Astrocyte (in vitro differentiated cells and primary cell): ENCODE data around the gene NEB. TPM values are rescaled to one million over a fixed set of nuclear protein-coding genes. Genes with fewer than 3 reads are reported as not detected.

ENCODE experiments used
- DNase-seq: peaks from one replicate; pipeline ENCODE4 v3.0.0-alpha.2; 2010; ENCODE audit warnings: low read depth
- FAIRE-seq: peaks from 2 replicates; lab custom pipeline; 2011; peaks lifted over from hg19 to GRCh38; lab: Jason Lieb, UNC
- H2AFZ ChIP-seq: 2 replicates; pipeline ENCODE4 v1.6.0; 2012; ENCODE audit warnings: low read depth, low read length, inconsistent platforms
- H3K27ac ChIP-seq: 2 replicates; pipeline ENCODE4 v1.5.1; 2011; ENCODE audit warnings: low read depth, low read length, inconsistent platforms
- H3K27me3 ChIP-seq: 2 replicates; pipeline ENCODE4 v1.6.0; 2011; ENCODE audit warnings: low read length, inconsistent platforms; ENCODE audit not compliant: insufficient read depth
- H3K36me3 ChIP-seq: 2 replicates; pipeline ENCODE4 v1.5.1; 2011; ENCODE audit warnings: low read length, inconsistent platforms; ENCODE audit not compliant: insufficient read depth
- H3K4me1 ChIP-seq: 2 replicates; pipeline ENCODE4 v1.5.1; 2011; ENCODE audit warnings: low read length, inconsistent platforms; ENCODE audit not compliant: insufficient read depth
- H3K4me2 ChIP-seq: 2 replicates; pipeline ENCODE4 v1.6.0; 2012; ENCODE audit warnings: low read length, inconsistent platforms
- H3K4me3 ChIP-seq: 2 replicates; pipeline ENCODE4 v1.5.1; 2011; ENCODE audit warnings: low read depth, mild to moderate bottlenecking, low read length, inconsistent platforms; ENCODE audit not compliant: insufficient read depth
- H3K79me2 ChIP-seq: 2 replicates; pipeline ENCODE4 v1.6.0; 2012; ENCODE audit warnings: mild to moderate bottlenecking, low read length, inconsistent platforms; ENCODE audit not compliant: insufficient read depth
- H3K9ac ChIP-seq: 2 replicates; pipeline ENCODE4 v1.6.0; 2012; ENCODE audit warnings: mild to moderate bottlenecking, low read length, inconsistent platforms
- H3K9me3 ChIP-seq: 2 replicates; pipeline ENCODE4 v1.5.1; 2012; ENCODE audit warnings: low read depth, mild to moderate bottlenecking, low read length, inconsistent platforms; ENCODE audit not compliant: insufficient read depth
- H4K20me1 ChIP-seq: 2 replicates; pipeline ENCODE4 v1.6.0; 2012; ENCODE audit warnings: low read length, inconsistent platforms; ENCODE audit not compliant: insufficient read depth
- H3K27ac Mint-ChIP-seq: one replicate; pipeline ENCODE4 v1.8.0; 2021; ENCODE audit warnings: mild to moderate bottlenecking, mixed read lengths; ENCODE audit not compliant: unreplicated experiment
- H3K27me3 Mint-ChIP-seq: one replicate; pipeline ENCODE4 v1.8.0; 2021; ENCODE audit warnings: low read depth, mixed read lengths; ENCODE audit not compliant: unreplicated experiment
- H3K36me3 Mint-ChIP-seq: one replicate; pipeline ENCODE4 v1.8.0; 2021; ENCODE audit warnings: low read depth, mixed read lengths; ENCODE audit not compliant: unreplicated experiment
- H3K4me1 Mint-ChIP-seq: one replicate; pipeline ENCODE4 v1.8.0; 2021; ENCODE audit warnings: low read depth, mixed read lengths; ENCODE audit not compliant: unreplicated experiment
- H3K4me3 Mint-ChIP-seq: one replicate; pipeline ENCODE4 v1.8.0; 2021; ENCODE audit warnings: mild to moderate bottlenecking, moderate library complexity, mixed read lengths; ENCODE audit not compliant: unreplicated experiment
- H3K9me3 Mint-ChIP-seq: one replicate; pipeline ENCODE4 v1.8.0; 2021; ENCODE audit warnings: mild to moderate bottlenecking, mixed read lengths; ENCODE audit not compliant: unreplicated experiment
- CTCF ChIP-seq: IDR thresholded peaks from 2 replicates; pipeline ENCODE4 v1.5.1; 2011; ENCODE audit warnings: low read depth, mild to moderate bottlenecking, inconsistent platforms, low read length, moderate library complexity; ENCODE audit not compliant: insufficient read depth
- EZH2 ChIP-seq: IDR thresholded peaks from 2 replicates; pipeline ENCODE4 v1.6.1; 2012; ENCODE audit warnings: mild to moderate bottlenecking, low read length, inconsistent platforms; ENCODE audit not compliant: insufficient read depth
- total RNA-seq: library from RNA; stranded (reverse); gene quantifications from 2 replicates; pipeline ENCODE4 v1.2.1, GENCODE V29; 2021

Gene NEB
- total RNA-seq, 1 donor from 2014 or later = 0.82 TPM

- Histone ChIP-seq H3K4me2 (no peak overlapping the region), H3K27me3 (no peaks in the 10 kb centered on the region), H4K20me1 (no peaks in the 10 kb centered on the region), H3K9ac (no peak overlapping the region), H2AFZ (no peak overlapping the region), H3K4me3 (no peak overlapping the region), H3K27ac (no peak overlapping the region), H3K79me2 (no peaks in the 10 kb centered on the region), H3K9me3 (no peaks in the 10 kb centered on the region), H3K4me1 (peaks cover 17% of the 10 kb centered on the region), H3K36me3 (peaks cover 3% of the 10 kb centered on the region)
- H3K27me3 Mint-ChIP-seq = no peaks in the 10 kb centered on the region
- H3K4me3 Mint-ChIP-seq = no peak overlapping the region
- peaks cover 8% of the 10 kb centered on the region for H3K4me1 Mint-ChIP-seq
- peaks cover 14% of the 10 kb centered on the region for H3K36me3 Mint-ChIP-seq
- FAIRE-seq (no peak), DNase-seq (peak; percentile 64)
- no peaks in the 10 kb centered on the region for H3K9me3 Mint-ChIP-seq
- TF ChIP-seq EZH2 (no peak), CTCF (no peak)
- no peak overlapping the region for H3K27ac Mint-ChIP-seq
Measured at GRCh38 chr2:151771599-151772358, 37.5 kb upstream of the NEB start.

GRCh38 chr2:151770995-151771394 lies 36.7 kb upstream of the NEB start:
- Mint-ChIP-seq H3K4me3 (no peak overlapping the region), H3K27me3 (no peaks in the 10 kb centered on the region), H3K36me3 (peaks cover 6% of the 10 kb centered on the region), H3K27ac (no peak overlapping the region), H3K4me1 (peaks cover 10% of the 10 kb centered on the region), H3K9me3 (no peaks in the 10 kb centered on the region)
- Histone ChIP-seq H3K36me3 (no peaks in the 10 kb centered on the region), H3K4me2 (no peak overlapping the region), H3K9me3 (no peaks in the 10 kb centered on the region), H3K4me3 (no peak overlapping the region), H3K27me3 (no peaks in the 10 kb centered on the region), H3K27ac (no peak overlapping the region), H2AFZ (no peak overlapping the region), H4K20me1 (no peaks in the 10 kb centered on the region), H3K4me1 (peaks cover 17% of the 10 kb centered on the region), H3K9ac (no peak overlapping the region), H3K79me2 (no peaks in the 10 kb centered on the region)
- FAIRE-seq (no peak), DNase-seq (no peak)
- TF ChIP-seq EZH2 (no peak), CTCF (no peak)

- H3K9me3 Mint-ChIP-seq = no peaks in the 10 kb centered on the region
- peaks cover 7% of the 10 kb centered on the region for H3K36me3 Mint-ChIP-seq
- no peaks in the 10 kb centered on the region for H3K27me3 ChIP-seq
- peaks cover 14% of the 10 kb centered on the region for H3K4me1 Mint-ChIP-seq
- no peak overlapping the region for H3K27ac Mint-ChIP-seq
- TF ChIP-seq EZH2 (no peak), CTCF (no peak)
- DNase-seq = no peak
- no peak overlapping the region for H3K4me2 ChIP-seq
- no peak for FAIRE-seq
- H2AFZ ChIP-seq = no peak overlapping the region
- H4K20me1 ChIP-seq = no peaks in the 10 kb centered on the region
- no peak overlapping the region for H3K4me3 ChIP-seq
- H3K9ac ChIP-seq = no peak overlapping the region
- no peak overlapping the region for H3K27ac ChIP-seq
- H3K4me3 Mint-ChIP-seq = no peak overlapping the region
- H3K79me2 ChIP-seq = no peaks in the 10 kb centered on the region
- H3K4me1 ChIP-seq = peaks cover 9% of the 10 kb centered on the region
- H3K9me3 ChIP-seq = no peaks in the 10 kb centered on the region
- no peaks in the 10 kb centered on the region for H3K27me3 Mint-ChIP-seq
- no peaks in the 10 kb centered on the region for H3K36me3 ChIP-seq
Measured at GRCh38 chr2:151769606-151770005, 35.3 kb upstream of the NEB start.
